HepG2 (cell line): ENCODE measurements around the gene CTXN1. TPM values are rescaled to one million over a fixed set of nuclear protein-coding genes. Genes with fewer than 3 reads are reported as not detected.

ENCODE experiments used
- ARHGAP35 ChIP-seq: sonication (generic); formaldehyde crosslinking; IDR thresholded peaks from 2 replicates; pipeline ENCODE4 v1.9.0; 2022; ENCODE audit warnings: mild to moderate bottlenecking, inconsistent platforms, moderate library complexity, missing genetic modification reagents, borderline replicate concordance
- CAMTA2 ChIP-seq: sonication (generic); formaldehyde crosslinking; IDR thresholded peaks from 2 replicates; pipeline ENCODE4 v1.4.0; 2020; ENCODE audit warnings: mild to moderate bottlenecking, missing genetic modification reagents, borderline replicate concordance
- CBX1 ChIP-seq: IDR thresholded peaks from one replicate; pipeline ENCODE4 v1.6.1; 2016; ENCODE audit warnings: antibody characterized with exemption, low read depth
- CEBPG ChIP-seq: IDR thresholded peaks from 2 replicates; pipeline ENCODE4 v1.6.1; 2016
- GTF2F1 ChIP-seq: fragments of 150-350 bp; IDR thresholded peaks from 2 replicates; pipeline ENCODE4 v1.6.1; 2014; ENCODE audit warnings: low read length
- JUNB ChIP-seq: sonication (generic); formaldehyde crosslinking; IDR thresholded peaks from 2 replicates; pipeline ENCODE4 v1.8.0; 2022; ENCODE audit warnings: missing genetic modification reagents, mild to moderate bottlenecking, borderline replicate concordance
- MAF1 ChIP-seq: sonication (generic); formaldehyde crosslinking; IDR thresholded peaks from 2 replicates; pipeline ENCODE4 v1.5.0; 2020; ENCODE audit warnings: missing genetic modification reagents, borderline replicate concordance
- MAFG ChIP-seq: sonication (generic); formaldehyde crosslinking; IDR thresholded peaks from 2 replicates; pipeline ENCODE4 v1.5.1; 2020; ENCODE audit warnings: mild to moderate bottlenecking, missing genetic modification reagents
- NFE2 ChIP-seq: sonication (generic); formaldehyde crosslinking; IDR thresholded peaks from 2 replicates; pipeline ENCODE4 v1.4.0; 2020; ENCODE audit warnings: missing genetic modification reagents
- NFKBIZ ChIP-seq: IDR thresholded peaks from 2 replicates; pipeline ENCODE4 v1.6.1; 2018; ENCODE audit warnings: missing genetic modification reagents, missing compliant biosample characterization
- NFRKB ChIP-seq: fragments of 450-650 bp; IDR thresholded peaks from 2 replicates; pipeline ENCODE4 v1.6.1; 2017
- SATB2 ChIP-seq: sonication (generic); formaldehyde crosslinking; IDR thresholded peaks from 2 replicates; pipeline ENCODE4 v1.5.0; 2020; ENCODE audit warnings: missing genetic modification reagents
- SIX4 ChIP-seq: sonication (generic); formaldehyde crosslinking; IDR thresholded peaks from 2 replicates; pipeline ENCODE4 v1.4.0; 2020; ENCODE audit warnings: missing genetic modification reagents
- SSRP1 ChIP-seq: IDR thresholded peaks from 2 replicates; pipeline ENCODE4 v1.6.1; 2016; ENCODE audit warnings: control low read depth
- TEF ChIP-seq: sonication (generic); formaldehyde crosslinking; IDR thresholded peaks from 2 replicates; pipeline ENCODE4 v1.5.0; 2020; ENCODE audit warnings: missing genetic modification reagents
- TOPORS ChIP-seq: sonication (generic); formaldehyde crosslinking; IDR thresholded peaks from 2 replicates; pipeline ENCODE4 v1.8.0; 2023; ENCODE audit warnings: mild to moderate bottlenecking, missing genetic modification reagents
- ZNF567 ChIP-seq: sonication (generic); formaldehyde crosslinking; IDR thresholded peaks from 2 replicates; pipeline ENCODE4 v1.8.1; 2023; ENCODE audit warnings: mild to moderate bottlenecking, missing genetic modification reagents, borderline replicate concordance
- ZNF616 ChIP-seq: sonication (generic); formaldehyde crosslinking; IDR thresholded peaks from 2 replicates; pipeline ENCODE4 v1.5.0; 2020; ENCODE audit warnings: low read depth, mild to moderate bottlenecking, missing genetic modification reagents
- ZNF660 ChIP-seq: sonication (generic); formaldehyde crosslinking; IDR thresholded peaks from 2 replicates; pipeline ENCODE4 v1.5.1; 2020; ENCODE audit warnings: mild to moderate bottlenecking, low read depth, missing genetic modification reagents, borderline replicate concordance
- ZNF737 ChIP-seq: sonication (generic); formaldehyde crosslinking; IDR thresholded peaks from 2 replicates; pipeline ENCODE4 v1.5.0; 2020; ENCODE audit warnings: missing genetic modification reagents, mild to moderate bottlenecking, borderline replicate concordance
- ZNF776 ChIP-seq: sonication (generic); formaldehyde crosslinking; IDR thresholded peaks from 2 replicates; pipeline ENCODE4 v1.4.0; 2020; ENCODE audit warnings: mild to moderate bottlenecking, missing genetic modification reagents
- ZNF879 ChIP-seq: sonication (generic); formaldehyde crosslinking; IDR thresholded peaks from 2 replicates; pipeline ENCODE4 v1.8.1; 2023; ENCODE audit warnings: missing genetic modification reagents
- polyA plus RNA-seq, 8 experiments: library from polyadenylated mRNA; depleted of rRNA in 3 of 8; stranded (reverse) in 7 of 8; unstranded in 1 of 8; fragments of >200 nt; fragmentation: Illumina TruSeq in 4 of 8; extraction: Trizol in 4 of 8; gene quantifications; 2 replicates each; pipeline versions ENCODE4 v1.2.1 to v1.2.3, GENCODE V29; 2011 to 2016; ENCODE audit warnings: low read depth in 4 of 8, missing spikeins in 1 of 8, mixed read lengths in 1 of 8; ENCODE audit not compliant: insufficient read depth in 1 of 8
- total RNA-seq, 5 experiments: library from RNA; depleted of rRNA; stranded (reverse); fragments of >200 nt; fragmentation: Illumina TruSeq; extraction: Trizol; gene quantifications; 2 replicates each; pipeline ENCODE4 v1.2.3, GENCODE V29; 2016; ENCODE audit warnings: low read depth in 1 of 5
- TF ChIP-seq, protein P1 (sequence below): sonication (generic); formaldehyde crosslinking; IDR thresholded peaks from 2 replicates; pipeline ENCODE4 v1.4.0; 2020; ENCODE audit warnings: mild to moderate bottlenecking, low read depth, missing genetic modification reagents
- TF ChIP-seq, protein P2 (sequence below): sonication (generic); formaldehyde crosslinking; IDR thresholded peaks from 2 replicates; pipeline ENCODE4 v1.4.0; 2020; ENCODE audit warnings: missing genetic modification reagents, borderline replicate concordance
- TF ChIP-seq, protein P3 (sequence below): sonication (generic); formaldehyde crosslinking; IDR thresholded peaks from 2 replicates; pipeline ENCODE4 v1.5.0; 2020; ENCODE audit warnings: missing genetic modification reagents

The CTXN1 gene
- total and polyA plus RNA-seq, 2 of the 13 experiments (the other 11 are each of a cell fraction or from before 2014, with no cell fraction given) = 0.11 TPM; not detected in 1

DNA sequence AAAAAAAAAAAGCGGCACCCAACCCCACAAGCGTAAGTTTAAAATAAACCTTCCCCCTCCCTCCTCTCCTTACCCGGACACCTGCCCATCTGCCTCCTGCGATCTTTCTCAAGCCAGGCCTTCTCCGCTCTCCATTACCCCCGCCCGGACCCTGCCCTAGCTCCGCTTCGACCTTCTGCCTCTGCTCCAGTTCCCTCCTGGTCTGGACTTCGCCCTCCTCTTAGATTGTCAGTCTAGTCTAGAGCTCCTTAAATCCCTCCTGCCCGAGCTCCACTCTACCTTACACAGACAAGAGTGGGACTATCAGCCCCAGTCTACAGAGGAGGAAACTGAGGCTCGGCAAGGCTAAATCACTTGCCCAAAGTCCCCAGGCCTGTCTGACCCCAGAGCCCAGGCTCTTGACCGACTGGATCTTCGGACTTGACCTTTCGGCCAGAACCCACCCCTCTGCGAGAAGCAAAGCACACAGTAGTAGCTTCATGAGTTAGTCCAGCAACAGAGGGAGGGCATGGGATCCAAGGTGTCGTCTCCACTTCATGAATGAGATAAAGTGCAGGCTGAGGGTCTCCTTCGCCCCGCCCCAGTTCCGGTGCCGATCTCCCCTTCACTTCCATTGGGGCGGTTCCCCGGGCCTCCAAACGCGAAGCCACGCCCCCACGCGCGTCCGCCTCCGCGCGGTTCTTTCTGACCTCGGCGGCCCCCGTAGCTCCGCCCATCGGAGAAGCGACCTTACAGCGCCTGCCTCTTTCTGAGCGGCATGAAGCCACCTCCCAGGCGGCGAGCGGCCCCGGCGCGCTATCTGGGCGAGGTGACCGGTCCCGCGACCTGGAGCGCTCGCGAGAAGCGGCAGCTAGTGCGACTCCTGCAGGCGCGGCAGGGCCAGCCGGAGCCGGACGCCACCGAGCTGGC is 6.1 kb downstream of the CTXN1 start, which contains the start of gene SNAPC2 (continued):
- TF ChIP-seq ZNF660 (CRISPR knock-in tag) = no peak
- TF ChIP-seq NFE2 = no peak
- no peak for TF ChIP-seq ZNF737 (CRISPR knock-in tag)
- TF ChIP-seq SATB2 (CRISPR knock-in tag) = no peak
- TF ChIP-seq, protein P1, sequence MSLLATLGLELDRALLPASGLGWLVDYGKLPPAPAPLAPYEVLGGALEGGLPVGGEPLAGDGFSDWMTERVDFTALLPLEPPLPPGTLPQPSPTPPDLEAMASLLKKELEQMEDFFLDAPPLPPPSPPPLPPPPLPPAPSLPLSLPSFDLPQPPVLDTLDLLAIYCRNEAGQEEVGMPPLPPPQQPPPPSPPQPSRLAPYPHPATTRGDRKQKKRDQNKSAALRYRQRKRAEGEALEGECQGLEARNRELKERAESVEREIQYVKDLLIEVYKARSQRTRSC (CRISPR knock-in tag) = no peak
- TF ChIP-seq JUNB (CRISPR knock-in tag) = no peak
- TF ChIP-seq ZNF567 (CRISPR knock-in tag) = no peak; the same call in 1 of the 2 replicates
- TF ChIP-seq, protein P2, sequence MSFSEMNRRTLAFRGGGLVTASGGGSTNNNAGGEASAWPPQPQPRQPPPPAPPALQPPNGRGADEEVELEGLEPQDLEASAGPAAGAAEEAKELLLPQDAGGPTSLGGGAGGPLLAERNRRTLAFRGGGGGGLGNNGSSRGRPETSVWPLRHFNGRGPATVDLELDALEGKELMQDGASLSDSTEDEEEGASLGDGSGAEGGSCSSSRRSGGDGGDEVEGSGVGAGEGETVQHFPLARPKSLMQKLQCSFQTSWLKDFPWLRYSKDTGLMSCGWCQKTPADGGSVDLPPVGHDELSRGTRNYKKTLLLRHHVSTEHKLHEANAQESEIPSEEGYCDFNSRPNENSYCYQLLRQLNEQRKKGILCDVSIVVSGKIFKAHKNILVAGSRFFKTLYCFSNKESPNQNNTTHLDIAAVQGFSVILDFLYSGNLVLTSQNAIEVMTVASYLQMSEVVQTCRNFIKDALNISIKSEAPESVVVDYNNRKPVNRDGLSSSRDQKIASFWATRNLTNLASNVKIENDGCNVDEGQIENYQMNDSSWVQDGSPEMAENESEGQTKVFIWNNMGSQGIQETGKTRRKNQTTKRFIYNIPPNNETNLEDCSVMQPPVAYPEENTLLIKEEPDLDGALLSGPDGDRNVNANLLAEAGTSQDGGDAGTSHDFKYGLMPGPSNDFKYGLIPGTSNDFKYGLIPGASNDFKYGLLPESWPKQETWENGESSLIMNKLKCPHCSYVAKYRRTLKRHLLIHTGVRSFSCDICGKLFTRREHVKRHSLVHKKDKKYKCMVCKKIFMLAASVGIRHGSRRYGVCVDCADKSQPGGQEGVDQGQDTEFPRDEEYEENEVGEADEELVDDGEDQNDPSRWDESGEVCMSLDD (CRISPR knock-in tag) = 0 out of 2 replicates have a peak, but pooled peaks have one; percentile 49
- 0 out of 2 replicates have a peak, but pooled peaks have one; percentile 36 for TF ChIP-seq MAF1 (CRISPR knock-in tag)
- TF ChIP-seq MAFG = no peak
- no peak for TF ChIP-seq CAMTA2 (CRISPR knock-in tag)
- TF ChIP-seq, protein P3, sequence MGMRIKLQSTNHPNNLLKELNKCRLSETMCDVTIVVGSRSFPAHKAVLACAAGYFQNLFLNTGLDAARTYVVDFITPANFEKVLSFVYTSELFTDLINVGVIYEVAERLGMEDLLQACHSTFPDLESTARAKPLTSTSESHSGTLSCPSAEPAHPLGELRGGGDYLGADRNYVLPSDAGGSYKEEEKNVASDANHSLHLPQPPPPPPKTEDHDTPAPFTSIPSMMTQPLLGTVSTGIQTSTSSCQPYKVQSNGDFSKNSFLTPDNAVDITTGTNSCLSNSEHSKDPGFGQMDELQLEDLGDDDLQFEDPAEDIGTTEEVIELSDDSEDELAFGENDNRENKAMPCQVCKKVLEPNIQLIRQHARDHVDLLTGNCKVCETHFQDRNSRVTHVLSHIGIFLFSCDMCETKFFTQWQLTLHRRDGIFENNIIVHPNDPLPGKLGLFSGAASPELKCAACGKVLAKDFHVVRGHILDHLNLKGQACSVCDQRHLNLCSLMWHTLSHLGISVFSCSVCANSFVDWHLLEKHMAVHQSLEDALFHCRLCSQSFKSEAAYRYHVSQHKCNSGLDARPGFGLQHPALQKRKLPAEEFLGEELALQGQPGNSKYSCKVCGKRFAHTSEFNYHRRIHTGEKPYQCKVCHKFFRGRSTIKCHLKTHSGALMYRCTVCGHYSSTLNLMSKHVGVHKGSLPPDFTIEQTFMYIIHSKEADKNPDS (CRISPR knock-in tag) = no peak
- no peak for TF ChIP-seq NFKBIZ
- TF ChIP-seq TOPORS (CRISPR knock-in tag) = no peak
- 0 out of 2 replicates have a peak, but pooled peaks have one; percentile 33 for TF ChIP-seq SIX4 (CRISPR knock-in tag)
- no peak; the same call in 1 of the 2 replicates for TF ChIP-seq CEBPG (CRISPR knock-in tag)
- TF ChIP-seq CBX1 = peak; percentile 17
- TF ChIP-seq TEF (CRISPR knock-in tag) = 0 out of 2 replicates have a peak, but pooled peaks have one; percentile 53
- TF ChIP-seq SSRP1 (CRISPR knock-in tag) = no peak; the same call in 1 of the 2 replicates
- TF ChIP-seq ZNF879 = no peak
- no peak for TF ChIP-seq NFRKB
- TF ChIP-seq ZNF776 (CRISPR knock-in tag) = 0 out of 2 replicates have a peak, but pooled peaks have one; percentile 74
- 0 out of 2 replicates have a peak, but pooled peaks have one; percentile 42 for TF ChIP-seq ARHGAP35 (CRISPR knock-in tag)
- TF ChIP-seq GTF2F1 = no peak
- TF ChIP-seq ZNF616 (CRISPR knock-in tag) = no peak
